NB4 (cell line): ENCODE measurements around the gene ZNF423.

ENCODE experiments used
- POLR2A ChIP-seq: IDR thresholded peaks from 2 replicates; pipeline ENCODE4 v1.6.1; 2011; ENCODE audit warnings: mild to moderate bottlenecking; ENCODE audit not compliant: insufficient read length; ENCODE audit errors: extremely low read depth
- TF ChIP-seq, protein P1 (sequence below): IDR thresholded peaks from one replicate; pipeline ENCODE4 v1.5.1; 2012; ENCODE audit warnings: low read depth, low read length

- TF ChIP-seq, protein P1, sequence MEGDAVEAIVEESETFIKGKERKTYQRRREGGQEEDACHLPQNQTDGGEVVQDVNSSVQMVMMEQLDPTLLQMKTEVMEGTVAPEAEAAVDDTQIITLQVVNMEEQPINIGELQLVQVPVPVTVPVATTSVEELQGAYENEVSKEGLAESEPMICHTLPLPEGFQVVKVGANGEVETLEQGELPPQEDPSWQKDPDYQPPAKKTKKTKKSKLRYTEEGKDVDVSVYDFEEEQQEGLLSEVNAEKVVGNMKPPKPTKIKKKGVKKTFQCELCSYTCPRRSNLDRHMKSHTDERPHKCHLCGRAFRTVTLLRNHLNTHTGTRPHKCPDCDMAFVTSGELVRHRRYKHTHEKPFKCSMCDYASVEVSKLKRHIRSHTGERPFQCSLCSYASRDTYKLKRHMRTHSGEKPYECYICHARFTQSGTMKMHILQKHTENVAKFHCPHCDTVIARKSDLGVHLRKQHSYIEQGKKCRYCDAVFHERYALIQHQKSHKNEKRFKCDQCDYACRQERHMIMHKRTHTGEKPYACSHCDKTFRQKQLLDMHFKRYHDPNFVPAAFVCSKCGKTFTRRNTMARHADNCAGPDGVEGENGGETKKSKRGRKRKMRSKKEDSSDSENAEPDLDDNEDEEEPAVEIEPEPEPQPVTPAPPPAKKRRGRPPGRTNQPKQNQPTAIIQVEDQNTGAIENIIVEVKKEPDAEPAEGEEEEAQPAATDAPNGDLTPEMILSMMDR, result no peak
- TF ChIP-seq POLR2A, result no peak
These were observed 28.0 kb downstream of the ZNF423 start for GRCh38 chr16:49827805-49828438.
